HG03045 (cell line): ENCODE measurements around the gene FHIT.

Source experiments
- ATAC-seq: cut with Tn5 transposase; IDR thresholded peaks from one replicate; pipeline ENCODE4 v1.9.1; 2021; ENCODE audit warnings: mild to moderate bottlenecking, moderate library complexity; ENCODE audit not compliant: unreplicated experiment

Gene FHIT

DNA sequence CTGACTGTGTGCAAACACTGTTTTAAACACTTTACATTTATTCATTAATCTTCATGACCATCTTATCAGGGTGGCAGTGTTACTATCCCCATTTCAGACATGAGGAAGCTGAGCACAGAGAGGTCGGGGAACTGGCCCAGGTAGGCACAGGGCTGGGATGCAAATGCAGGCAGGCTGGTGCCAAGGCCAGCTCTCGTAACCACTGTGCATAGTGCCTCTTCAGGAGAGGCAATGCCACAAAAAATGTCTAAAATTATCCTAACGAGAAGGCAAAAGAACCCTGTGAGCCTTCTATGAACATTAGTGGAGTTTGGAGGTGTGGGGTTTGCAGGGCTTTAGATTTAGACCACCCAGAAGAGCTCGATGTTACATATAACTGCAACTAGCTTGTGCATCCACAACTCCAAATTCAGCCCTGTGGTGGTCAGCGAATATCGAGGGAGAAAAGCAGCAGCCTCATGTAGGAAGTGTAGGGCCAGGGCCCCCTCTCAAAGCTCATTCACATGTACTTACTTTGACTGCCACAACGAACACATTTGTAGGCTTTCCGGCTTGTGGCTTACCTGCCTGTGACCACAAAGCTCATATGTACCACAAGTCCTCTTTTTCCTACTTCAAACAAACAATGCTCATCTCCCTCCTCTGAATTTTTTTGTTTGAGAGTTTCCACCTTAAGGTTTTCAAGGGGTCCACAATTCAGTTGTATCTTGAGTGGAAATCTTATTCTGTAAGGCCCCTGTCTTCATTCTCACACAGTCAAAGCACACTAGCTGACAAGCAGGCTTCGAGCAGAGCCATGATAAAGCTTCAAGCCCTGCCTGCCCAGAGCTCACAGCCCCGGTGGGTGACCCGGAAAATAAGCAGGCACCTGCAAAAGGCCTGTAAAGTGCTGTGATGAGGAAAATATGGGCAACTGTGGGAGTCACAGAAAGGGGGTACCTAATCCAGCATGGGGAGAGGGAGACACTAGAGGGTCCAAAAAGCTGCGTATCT, 1478.5 kb downstream of the FHIT start:
- no peak for ATAC-seq

DNA sequence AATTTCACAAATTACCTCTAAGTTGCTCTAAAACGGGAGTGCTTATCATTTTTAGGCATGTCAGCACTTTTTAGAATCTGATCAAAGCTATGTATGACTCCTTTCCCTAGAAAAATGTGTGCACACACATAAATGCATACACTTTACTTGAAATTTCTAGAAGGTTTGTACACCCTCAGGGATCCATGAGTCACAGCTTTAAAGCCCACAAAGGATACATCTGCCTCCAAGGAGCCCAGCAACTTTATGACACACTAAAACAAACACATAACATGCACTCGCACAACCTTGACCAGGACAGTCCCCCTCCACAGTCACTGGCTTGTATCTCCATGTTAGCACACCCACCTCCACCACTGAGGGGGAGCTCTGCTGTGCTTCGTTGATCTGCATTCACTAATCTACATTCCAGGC, 1479.5 kb downstream of the FHIT start:
- no peak for ATAC-seq

DNA sequence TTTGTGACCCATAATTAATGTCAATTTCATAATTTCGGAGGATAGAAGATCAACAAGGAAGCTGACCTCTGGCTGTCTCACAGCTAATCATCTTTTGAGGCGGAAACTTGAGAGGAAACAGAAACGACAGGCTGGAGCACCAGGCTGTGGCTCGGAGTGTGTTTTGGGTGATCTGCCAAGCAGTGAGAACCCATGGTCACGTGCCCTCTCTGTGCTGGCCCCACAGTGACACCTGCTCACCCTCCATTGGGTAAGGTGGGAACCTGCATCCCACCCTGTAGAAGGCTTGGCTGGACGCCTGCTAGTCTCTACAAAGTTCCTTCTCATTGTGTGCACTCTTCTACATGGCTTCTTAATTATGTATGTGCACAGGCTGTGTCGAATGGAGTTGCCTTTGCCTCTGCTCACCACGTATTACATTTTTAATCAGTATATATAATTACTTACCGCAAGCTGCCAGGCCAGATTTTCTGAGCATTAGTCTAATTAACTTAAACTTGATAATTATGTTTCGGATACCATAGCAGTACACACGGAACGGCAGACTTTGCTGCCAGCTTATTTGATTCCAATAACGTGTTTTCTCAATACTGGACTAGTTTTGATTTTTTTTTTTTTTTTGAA, 1482.0 kb downstream of the FHIT start:
- no peak for ATAC-seq

DNA sequence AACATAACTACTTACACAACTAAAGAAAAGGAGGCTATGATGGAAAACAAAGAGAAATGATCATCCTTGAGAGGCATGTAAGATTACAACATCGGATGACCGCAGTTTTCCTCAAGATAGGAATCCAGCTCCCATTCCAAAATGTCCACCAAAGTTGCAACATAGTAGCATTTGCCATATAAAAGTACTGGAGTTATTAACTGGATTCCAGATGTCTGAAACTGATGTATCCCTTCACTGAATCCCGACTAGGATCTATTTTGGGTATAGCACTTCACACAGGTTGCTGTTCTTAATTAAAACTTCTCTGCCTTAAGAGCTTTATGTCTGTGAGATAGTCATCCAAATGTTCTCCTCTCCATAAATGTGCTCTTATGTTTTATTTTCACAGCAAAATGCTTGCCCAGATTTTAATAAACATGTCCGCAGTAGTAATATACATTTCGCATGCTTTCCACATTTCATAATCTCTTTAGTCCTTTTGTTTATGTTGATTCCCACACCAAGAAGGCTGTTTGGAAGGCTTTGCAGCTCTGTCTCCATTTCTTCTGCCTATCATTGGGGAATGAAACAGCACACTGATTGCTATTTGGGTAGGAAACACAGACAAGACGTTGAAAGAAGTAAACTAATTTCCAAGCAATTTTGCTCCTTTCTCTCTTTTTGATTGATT, 1484.9 kb downstream of the FHIT start:
- ATAC-seq = no peak

DNA sequence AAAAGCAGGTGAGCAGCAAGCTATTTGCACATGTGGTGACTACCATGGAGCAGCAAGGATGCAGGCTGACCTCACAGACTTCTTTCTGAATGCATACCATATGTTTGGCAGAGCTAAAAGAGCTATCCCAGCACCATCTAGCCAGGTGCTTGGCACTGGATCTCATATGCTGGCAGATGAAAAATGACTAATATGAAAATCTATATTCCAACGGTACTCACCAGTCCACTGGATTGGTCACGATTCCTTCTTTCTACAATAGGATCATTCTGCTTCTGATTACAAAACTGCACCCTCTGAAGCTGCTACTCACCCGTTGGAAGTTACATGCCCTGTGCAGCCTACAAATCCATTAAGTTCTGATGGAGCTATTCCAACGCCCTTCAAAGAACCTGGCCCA, 1487.1 kb downstream of the FHIT start:
- no peak for ATAC-seq

DNA sequence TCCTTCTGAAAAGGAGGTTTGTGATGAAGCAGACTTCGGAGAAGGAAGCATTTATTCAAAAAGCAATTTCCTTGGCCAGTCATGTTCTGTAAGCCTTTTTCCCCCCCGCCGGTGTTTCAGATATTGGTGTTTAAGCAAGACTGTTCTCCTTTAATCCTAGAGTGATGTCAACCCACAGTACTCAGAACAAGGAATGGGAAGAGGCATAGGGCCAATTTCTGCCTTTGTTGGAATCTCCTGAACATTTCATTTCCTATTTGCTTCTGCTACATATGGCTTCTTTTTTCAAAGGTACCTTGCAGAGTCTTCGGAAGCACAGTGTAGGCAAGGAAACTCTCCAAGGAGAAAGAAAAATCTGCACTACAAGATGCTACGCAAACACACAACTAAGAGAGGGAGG, 1488.3 kb downstream of the FHIT start:
- no peak for ATAC-seq

DNA sequence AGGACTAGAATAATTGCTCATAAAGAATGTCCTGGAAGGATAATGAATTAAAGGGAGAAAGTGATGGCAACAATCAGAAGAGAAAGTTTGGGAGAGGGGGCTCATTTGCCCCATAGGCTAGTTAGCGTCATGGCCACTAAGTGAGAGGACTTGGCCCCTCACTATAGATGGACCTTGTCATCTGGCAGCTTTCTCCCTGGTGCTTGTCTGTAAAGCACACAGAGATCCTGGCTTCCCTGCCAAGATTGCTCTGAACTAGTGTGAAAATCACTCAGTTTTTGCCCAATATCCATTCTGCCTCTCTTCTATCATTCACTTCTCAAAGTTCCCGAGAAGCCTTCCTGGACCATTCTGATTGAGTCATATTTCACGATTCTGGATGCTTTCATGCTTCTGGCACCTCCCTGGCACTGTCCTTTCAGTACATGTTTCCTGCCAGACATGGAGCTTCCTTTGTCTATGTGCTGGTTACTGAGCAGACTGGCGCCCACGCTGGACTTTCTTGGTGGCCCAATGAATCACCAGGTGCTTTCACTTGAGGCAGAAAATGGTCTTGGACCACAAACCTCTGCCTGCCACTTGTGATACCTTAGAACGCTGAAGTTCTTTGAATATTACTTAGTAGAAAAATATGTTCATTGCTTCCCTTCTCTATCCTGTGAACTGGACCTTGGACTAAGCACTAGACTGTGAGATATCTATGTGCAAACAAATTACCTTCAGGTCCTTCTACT, 1491.8 kb downstream of the FHIT start:
- no peak for ATAC-seq

DNA sequence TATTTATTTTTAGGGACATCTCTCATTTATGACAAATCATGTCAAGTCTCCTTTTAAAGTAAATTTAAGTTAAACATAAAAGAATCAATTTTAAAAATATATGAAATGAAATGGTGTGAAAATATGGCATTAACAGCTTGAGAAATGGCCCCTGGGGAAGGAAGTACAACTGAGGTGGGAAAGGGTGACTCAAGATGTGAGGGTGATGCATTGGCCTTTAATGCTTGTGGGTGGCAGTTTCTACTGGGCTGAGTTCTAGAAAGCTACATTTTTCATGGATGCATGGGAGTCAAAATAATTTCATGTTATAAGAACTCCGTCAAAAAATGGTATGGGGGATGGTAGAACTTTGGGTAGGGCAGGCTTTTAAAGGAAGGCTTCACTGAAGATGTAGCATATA, 1492.6 kb downstream of the FHIT start:
- ATAC-seq = no peak

DNA sequence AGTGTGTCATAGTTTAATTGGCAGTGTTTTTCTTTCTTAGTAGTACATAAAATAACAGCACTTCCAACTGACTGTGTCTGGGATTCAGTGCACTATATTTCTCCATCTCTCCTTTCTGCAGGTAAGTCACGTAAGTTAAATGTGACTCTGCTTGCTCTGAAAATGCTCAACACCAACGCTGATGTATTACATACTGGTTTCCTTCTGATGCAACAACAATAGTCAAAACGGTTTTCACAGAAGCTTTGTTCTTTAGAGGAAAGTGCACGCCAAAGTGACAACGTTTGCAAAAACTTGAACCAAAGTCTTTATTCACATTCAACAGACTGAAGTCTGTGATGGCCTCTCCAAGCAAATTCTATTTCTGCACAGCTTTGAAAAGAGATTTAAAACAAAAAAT, 1494.3 kb downstream of the FHIT start:
- ATAC-seq = no peak

DNA sequence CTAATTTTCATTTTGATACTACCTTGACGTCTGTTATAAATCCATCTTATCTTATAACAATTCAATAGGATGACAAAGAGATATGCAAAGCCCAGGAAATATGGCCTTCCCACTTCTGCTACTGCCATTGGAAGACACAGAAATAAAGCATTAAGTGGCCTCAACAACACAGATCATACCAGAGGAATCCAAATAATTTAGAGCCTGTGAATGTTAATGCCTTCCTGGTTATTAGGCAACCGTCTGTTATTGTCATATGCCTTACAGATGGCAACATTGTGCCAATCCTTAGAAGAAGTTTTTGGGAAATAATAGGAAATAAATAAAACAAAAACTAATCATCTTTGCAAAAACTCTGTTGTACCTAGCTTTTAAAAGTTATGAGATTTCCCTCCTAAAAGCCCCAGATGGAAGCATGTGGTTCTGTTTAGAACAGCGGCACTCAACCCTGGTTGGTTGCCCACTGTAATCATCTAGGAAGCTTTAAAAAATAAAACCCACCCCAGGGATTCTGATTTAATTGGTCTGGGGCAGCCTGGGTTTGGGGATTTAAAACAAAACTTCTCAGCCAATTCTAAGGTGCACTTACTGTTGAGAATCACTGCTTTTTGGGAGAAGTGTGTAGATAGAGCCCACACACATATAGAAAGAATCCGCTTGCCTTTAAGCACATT, 1496.7 kb downstream of the FHIT start:
- ATAC-seq = no peak

DNA sequence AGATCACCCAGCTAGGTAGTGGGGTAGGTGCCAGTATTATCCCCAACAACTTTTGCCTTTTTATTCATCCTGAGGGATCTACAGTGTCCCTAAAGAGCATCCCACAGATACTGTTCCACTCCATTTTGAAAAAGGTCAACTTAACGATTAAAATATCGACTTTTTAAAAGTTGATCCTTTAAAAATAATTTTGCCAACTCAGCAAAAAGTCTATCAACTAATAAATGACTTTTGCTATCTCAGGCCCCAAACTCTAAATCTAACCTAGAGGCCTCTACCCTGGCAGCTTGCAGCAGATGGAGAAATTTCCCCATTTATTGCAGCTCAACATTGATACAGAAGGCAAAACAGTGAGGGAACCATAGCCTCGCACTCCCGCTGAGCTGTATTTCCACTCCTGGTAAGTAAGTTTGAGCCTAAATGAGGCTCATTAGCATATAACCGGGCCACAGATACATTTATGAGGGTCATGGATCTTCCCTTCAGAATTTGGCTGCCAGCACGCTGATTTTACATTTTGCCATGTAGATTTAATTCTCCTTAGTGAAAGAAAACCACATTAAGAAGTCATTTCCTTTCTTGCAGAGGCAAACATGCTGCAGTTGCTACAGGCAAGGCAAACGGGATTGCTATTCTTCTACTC, 1497.3 kb downstream of the FHIT start:
- ATAC-seq = no peak

DNA sequence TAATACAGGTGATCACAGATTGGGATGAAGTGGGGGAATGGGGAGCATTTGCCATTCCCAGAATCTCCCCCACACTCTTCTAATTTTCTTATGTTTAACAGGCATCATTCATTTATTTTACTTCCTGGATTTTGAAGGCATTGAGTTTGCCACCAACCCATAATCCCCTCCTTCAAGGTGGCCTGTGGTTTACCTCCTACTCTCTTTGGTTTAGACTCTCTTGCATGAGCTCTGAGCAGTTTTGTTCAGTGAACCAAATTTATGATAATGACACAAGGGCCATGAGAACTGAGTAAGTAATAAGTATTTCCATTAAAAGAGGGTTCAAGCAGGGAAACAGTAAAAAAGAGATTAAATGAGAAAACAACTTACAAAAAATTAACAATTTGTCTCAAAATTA, 1498.3 kb downstream of the FHIT start:
- no peak for ATAC-seq

DNA sequence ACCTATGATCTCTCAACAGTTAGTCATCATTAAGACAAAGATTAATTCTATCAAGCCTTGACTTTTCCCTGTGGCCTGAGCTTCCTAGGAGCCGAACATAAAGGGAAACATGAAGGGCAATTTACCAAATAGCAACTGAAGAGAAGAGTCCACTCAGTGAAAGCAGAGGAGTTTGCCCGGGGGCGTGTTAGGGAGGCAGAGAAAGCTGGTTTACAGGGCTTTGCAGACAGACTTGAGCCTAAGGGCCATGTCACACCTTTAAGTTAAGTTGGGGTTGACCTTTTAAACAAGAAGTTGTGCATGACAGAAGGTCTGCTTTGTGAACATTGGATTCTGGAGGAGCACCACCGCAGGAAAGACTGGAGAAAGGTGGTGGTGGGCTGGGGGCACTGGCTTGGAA, 1499.6 kb downstream of the FHIT start:
- no peak for ATAC-seq

DNA sequence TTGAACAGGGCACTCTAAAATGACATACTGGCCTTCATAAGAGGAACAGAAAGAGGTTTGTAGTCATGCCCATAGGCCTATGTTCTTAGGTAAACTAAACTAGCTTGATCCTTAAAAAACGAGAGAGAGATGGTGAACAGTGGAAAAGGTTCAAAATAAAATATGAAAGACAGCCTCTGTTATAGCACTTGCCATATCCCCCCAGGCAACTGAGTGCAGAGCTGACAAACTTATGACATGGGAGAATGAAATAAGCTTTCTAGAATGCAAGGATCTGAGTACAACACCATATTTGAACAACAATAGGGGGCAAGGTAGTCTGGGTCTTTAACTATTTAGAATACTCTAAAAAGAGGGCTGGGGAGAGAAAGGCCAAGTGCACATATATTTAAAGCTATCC, 1500.9 kb downstream of the FHIT start:
- ATAC-seq = no peak

DNA sequence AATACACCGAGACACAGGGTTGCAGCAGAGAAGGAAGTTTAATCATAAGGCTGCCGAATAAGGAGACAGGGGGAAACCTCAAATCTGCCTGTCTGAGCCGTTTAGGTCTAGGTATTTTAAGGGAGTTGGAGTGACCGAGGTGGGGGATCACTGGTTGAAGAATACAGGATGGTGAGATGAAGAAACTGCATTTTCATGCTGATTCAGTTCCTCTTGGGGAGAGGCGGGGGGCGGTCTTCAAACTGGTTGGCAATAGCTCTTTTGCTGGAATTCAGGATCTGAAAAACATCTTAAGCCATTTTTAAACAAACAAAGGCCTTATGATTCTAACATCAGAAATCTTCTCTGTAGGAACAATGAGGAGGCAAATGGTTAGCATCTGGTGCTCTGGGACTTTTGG, 1502.0 kb downstream of the FHIT start:
- no peak for ATAC-seq

DNA sequence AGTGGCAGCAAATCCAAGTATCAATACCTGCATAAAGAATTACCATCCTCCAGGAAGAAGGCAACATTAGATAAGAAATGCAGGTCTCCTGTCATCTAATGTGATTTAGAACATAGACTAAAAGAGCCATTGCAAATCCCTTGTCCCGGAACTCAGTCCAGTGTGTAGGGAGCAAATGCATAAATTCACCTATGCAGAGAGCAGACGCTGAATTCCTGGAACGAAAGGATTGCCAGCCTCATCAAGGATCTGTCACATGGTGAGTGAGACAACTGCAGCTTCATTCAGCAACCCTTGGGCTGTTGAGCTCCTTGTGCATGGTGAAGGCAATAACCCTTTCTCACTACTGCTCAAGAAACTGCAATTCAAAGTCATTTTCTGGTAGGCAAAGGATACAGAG, 1504.7 kb downstream of the FHIT start:
- ATAC-seq = no peak

DNA sequence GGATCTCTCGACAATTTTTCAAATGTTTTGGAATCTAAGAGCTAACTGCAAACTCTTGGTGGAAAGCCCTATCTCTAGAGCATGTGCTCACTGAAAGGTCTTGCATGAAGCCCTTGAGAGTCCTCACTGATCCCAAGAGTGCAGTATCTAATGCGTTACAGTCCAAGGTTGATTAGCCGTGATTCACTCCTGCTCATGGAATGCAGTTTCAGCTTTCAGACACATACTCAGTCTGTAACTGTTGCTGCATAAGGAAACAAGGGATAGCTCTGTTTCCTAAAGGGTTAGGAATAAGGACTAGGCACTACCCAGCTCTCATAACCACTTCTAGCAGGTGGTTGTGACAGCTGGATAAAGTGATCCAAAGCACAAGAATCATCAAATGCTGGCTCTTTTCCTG, 1514.0 kb downstream of the FHIT start:
- no peak for ATAC-seq

DNA sequence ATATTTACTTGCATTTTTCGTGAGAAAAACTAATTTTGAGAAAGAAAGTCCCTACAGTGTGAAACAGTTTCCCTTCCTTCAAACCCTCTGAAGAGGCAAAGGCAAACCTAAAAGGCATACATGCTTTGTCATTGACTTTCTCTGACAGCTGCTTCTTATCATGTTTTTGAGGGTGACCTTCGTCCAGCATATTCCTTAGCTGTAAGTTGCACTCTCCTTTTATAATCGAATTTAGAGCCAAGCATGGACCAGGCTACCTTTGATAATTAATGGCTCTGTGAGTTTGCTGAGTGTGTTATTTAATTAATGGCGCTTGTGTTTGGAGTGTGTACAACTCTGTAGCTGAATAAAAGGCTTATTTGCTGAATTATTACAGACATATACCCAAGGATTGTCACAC, 1517.2 kb downstream of the FHIT start:
- no peak for ATAC-seq

DNA sequence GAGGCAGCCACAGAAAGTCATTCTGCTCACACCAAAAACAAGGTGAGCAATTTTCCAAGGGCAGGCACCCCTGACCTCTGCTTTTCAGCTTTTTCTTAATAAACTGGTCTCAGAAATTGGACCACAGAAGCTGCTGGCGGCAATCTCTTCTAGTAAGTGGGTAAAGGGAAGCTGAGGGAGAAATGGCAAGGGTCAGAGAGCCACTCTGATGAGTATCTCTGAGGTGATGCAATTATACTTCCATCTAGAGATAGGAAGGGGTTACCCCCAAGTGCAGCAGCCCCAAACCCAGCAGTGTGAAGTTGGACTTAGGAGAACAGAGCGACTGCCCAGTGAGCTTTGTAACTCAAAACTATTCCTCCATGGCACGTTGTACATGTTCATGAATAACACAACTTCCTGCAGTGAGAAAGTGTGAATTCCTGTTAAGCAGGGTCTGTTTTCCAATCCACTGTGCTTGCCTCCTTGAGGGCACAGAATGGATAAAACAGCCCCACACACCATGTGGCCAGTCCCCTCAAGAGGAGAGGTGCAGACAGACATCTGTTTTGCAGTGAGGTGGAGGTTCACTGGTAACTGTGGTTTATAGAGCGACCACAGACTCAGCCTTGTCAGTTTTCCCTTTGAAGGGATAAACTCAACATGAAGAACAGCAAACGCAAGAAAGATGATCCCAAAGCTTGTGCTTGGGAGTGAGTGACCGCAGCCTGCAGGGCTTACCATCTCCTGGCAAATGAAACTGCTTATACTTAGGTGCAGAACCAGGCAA, 1518.0 kb downstream of the FHIT start:
- ATAC-seq = no peak
